CD8-positive, alpha-beta memory T cell (primary cell): ENCODE data around the gene CLOCK. TPM values are rescaled to one million over a fixed set of nuclear protein-coding genes. Genes with fewer than 3 reads are reported as not detected.

Experiments used
- CTCF ChIA-PET: fragments of 350-600 bp; sonication (Branson Sonifier 250); formaldehyde crosslinking; loops from one replicate; lab custom pipeline; 2021; ENCODE audit warnings: antibody characterized with exemption; lab: Charles Lee
- POLR2A ChIA-PET: fragments of 350-600 bp; sonication (Branson Sonifier 250); formaldehyde crosslinking; loops from one replicate; lab custom pipeline; 2021; ENCODE audit warnings: antibody characterized with exemption; lab: Charles Lee
- DNase-seq, 5 donors: peaks; one replicate each; pipeline versions ENCODE4 v3.0.0 to v3.0.0-alpha.2; 2020 to 2022; ENCODE audit warnings: mixed read lengths in 1 of 5
- H3K27ac ChIP-seq: one replicate; pipeline ENCODE4 v1.7.0; 2013; ENCODE audit warnings: low read depth, mild to moderate bottlenecking, low read length, moderate library complexity
- H3K27me3 ChIP-seq: 2 replicates; pipeline ENCODE4 v1.7.0; 2013; ENCODE audit warnings: low read length, mild to moderate bottlenecking; ENCODE audit not compliant: insufficient read depth, poor library complexity, severe bottlenecking
- H3K36me3 ChIP-seq: 2 replicates; pipeline ENCODE4 v1.7.0; 2013; ENCODE audit warnings: mild to moderate bottlenecking, low read length, moderate library complexity; ENCODE audit not compliant: insufficient read depth
- H3K4me1 ChIP-seq: 2 replicates; pipeline ENCODE4 v1.7.0; 2013; ENCODE audit warnings: mild to moderate bottlenecking, low read length, moderate library complexity; ENCODE audit not compliant: insufficient read depth
- H3K4me3 ChIP-seq: 2 replicates; pipeline ENCODE4 v1.7.0; 2013; ENCODE audit warnings: mild to moderate bottlenecking, low read length
- H3K9me3 ChIP-seq: 2 replicates; pipeline ENCODE4 v1.7.0; 2013; ENCODE audit warnings: mild to moderate bottlenecking, low read length
- H3K27ac Mint-ChIP-seq, 8 donors: one replicate each; pipeline ENCODE4 v1.8.0; 2020 to 2021; ENCODE audit warnings: mixed read lengths in 8 of 8, mild to moderate bottlenecking in 6 of 8, inconsistent platforms in 3 of 8, moderate library complexity in 3 of 8
- H3K27me3 Mint-ChIP-seq, 2 donors: one replicate each; pipeline ENCODE4 v1.8.0; 2020 to 2021; ENCODE audit warnings: mixed read lengths in 2 of 2, mild to moderate bottlenecking in 1 of 2, moderate library complexity in 1 of 2
- H3K36me3 Mint-ChIP-seq, 3 donors: one replicate each; pipeline ENCODE4 v1.8.0; 2020 to 2021; ENCODE audit warnings: mixed read lengths in 3 of 3, inconsistent platforms in 1 of 3, mild to moderate bottlenecking in 1 of 3
- H3K4me1 Mint-ChIP-seq, 3 donors: one replicate each; pipeline ENCODE4 v1.8.0; 2020 to 2021; ENCODE audit warnings: mixed read lengths in 3 of 3, inconsistent platforms in 1 of 3, mild to moderate bottlenecking in 1 of 3
- H3K4me3 Mint-ChIP-seq, 7 donors: one replicate each; pipeline ENCODE4 v1.8.0; 2020 to 2021; ENCODE audit warnings: mixed read lengths in 7 of 7, mild to moderate bottlenecking in 6 of 7, moderate library complexity in 4 of 7, inconsistent platforms in 2 of 7
- H3K9me3 Mint-ChIP-seq, 5 donors: one replicate each; pipeline ENCODE4 v1.8.0; 2020 to 2022; ENCODE audit warnings: mixed read lengths in 5 of 5, mild to moderate bottlenecking in 3 of 5, moderate library complexity in 2 of 5, inconsistent platforms in 1 of 5
- polyA plus RNA-seq: library from polyadenylated mRNA; unstranded; fragments of 300-500 nt; fragmentation: Illumina TruSeq; gene quantifications from one replicate; pipeline ENCODE4 v1.2.3, GENCODE V29; 2021
- total RNA-seq, 2 experiments: library from RNA; stranded (reverse); gene quantifications; one replicate each; pipeline ENCODE4 v1.2.3, GENCODE V29; 2021

CLOCK gene
- total and polyA plus RNA-seq, 3 experiments from 2014 or later = 4.5 to 16.4 (median 13.3) TPM

- Histone ChIP-seq H3K4me1 (peaks cover 4% of the 10 kb centered on the region), H3K4me3 (no peak overlapping the region), H3K27ac (no peak overlapping the region), H3K9me3 (no peaks in the 10 kb centered on the region), H3K27me3 (no peaks in the 10 kb centered on the region), H3K36me3 (peaks cover 11% of the 10 kb centered on the region)
- Mint-ChIP-seq H3K27me3 (no peaks in the 10 kb centered on the region), H3K4me3 (no peak overlapping the region), H3K9me3 (no peaks in the 10 kb centered on the region), H3K36me3 (peaks cover 5 to 58% (median 22%) of the 10 kb centered on the region in 3 donors), H3K27ac (peak overlapping the region in 2 of 8 donors; percentile 35 to 40), H3K4me1 (peaks cover 11 to 13% (median 12%) of the 10 kb centered on the region in 3 donors)
- no peak for DNase-seq
- CTCF ChIA-PET = interaction anchor here (0.7 to 1.1 kb wide), 2 partner anchors 100 to 101 kb away, joined by 3 to 5 read pairs; partner anchors contain the start of gene SRD5A3
- POLR2A ChIA-PET = no interaction called here
Measured at GRCh38 chr4:55446578-55446922, 100.2 kb downstream of the CLOCK start.

- Histone ChIP-seq H3K27me3 (no peaks in the 10 kb centered on the region), H3K36me3 (peaks cover 11% of the 10 kb centered on the region), H3K27ac (no peak overlapping the region), H3K9me3 (no peaks in the 10 kb centered on the region), H3K4me1 (peaks cover 4% of the 10 kb centered on the region), H3K4me3 (no peak overlapping the region)
- no peak for DNase-seq
- peaks cover 11 to 13% (median 12%) of the 10 kb centered on the region in 3 donors for H3K4me1 Mint-ChIP-seq
- POLR2A ChIA-PET = interaction anchor here (1.1 kb wide), 1 partner anchor 51 kb away, joined by 6 read pairs; the partner anchor contains the start of gene TMEM165
- peaks cover 5 to 58% (median 21%) of the 10 kb centered on the region in 3 donors for H3K36me3 Mint-ChIP-seq
- H3K9me3 Mint-ChIP-seq = no peaks in the 10 kb centered on the region
- CTCF ChIA-PET = interaction anchor here (1.1 to 1.5 kb wide), 3 partner anchors 51 to 100 kb away, joined by 3 to 5 read pairs (median 5); partner anchors contain the start of gene TMEM165
- H3K27ac Mint-ChIP-seq = peak overlapping the region in 3 of 8 donors; percentile 35 to 64 (median 40)
- no peaks in the 10 kb centered on the region for H3K27me3 Mint-ChIP-seq
- H3K4me3 Mint-ChIP-seq = no peak overlapping the region
Measured at GRCh38 chr4:55445921-55446577, 100.7 kb downstream of the CLOCK start.

- H3K4me3 ChIP-seq = no peak overlapping the region
- H3K27me3 Mint-ChIP-seq = no peaks in the 10 kb centered on the region
- peak overlapping the region in 2 of 8 donors; percentile 4 to 26 for H3K27ac Mint-ChIP-seq
- H3K27ac ChIP-seq = no peak overlapping the region
- no peak overlapping the region for H3K4me3 Mint-ChIP-seq
- H3K27me3 ChIP-seq = no peaks in the 10 kb centered on the region
- DNase-seq = no peak
- ChIA-PET CTCF (interaction anchor here (0.9 to 1.5 kb wide), 4 partner anchors 10 to 109 kb away, joined by 3 to 5 read pairs (median 4); partner anchors contain the start of gene TMEM165), POLR2A (interaction anchor here (1.1 kb wide), 1 partner anchor 49 kb away, joined by 6 read pairs; the partner anchor contains the start of gene TMEM165)
- H3K9me3 ChIP-seq = no peaks in the 10 kb centered on the region
- peaks cover 11 to 17% (median 12%) of the 10 kb centered on the region in 3 donors for H3K4me1 Mint-ChIP-seq
- peaks cover 11% of the 10 kb centered on the region for H3K36me3 ChIP-seq
- peaks cover 5 to 55% (median 20%) of the 10 kb centered on the region in 3 donors for H3K36me3 Mint-ChIP-seq
- no peaks in the 10 kb centered on the region for H3K9me3 Mint-ChIP-seq
- H3K4me1 ChIP-seq = peaks cover 4% of the 10 kb centered on the region
Measured at GRCh38 chr4:55444827-55445226, 101.9 kb downstream of the CLOCK start.

- H3K27ac Mint-ChIP-seq = peak overlapping the region in 3 of 8 donors; percentile 30 to 78 (median 42)
- H3K4me1 Mint-ChIP-seq = peaks cover 4 to 9% (median 5%) of the 10 kb centered on the region in 3 donors
- no peaks in the 10 kb centered on the region for H3K9me3 Mint-ChIP-seq
- Histone ChIP-seq H3K27me3 (no peaks in the 10 kb centered on the region), H3K4me1 (peaks cover 4% of the 10 kb centered on the region), H3K4me3 (no peak overlapping the region), H3K9me3 (no peaks in the 10 kb centered on the region), H3K36me3 (no peaks in the 10 kb centered on the region), H3K27ac (no peak overlapping the region)
- ChIA-PET CTCF (no interaction called here), POLR2A (no interaction called here)
- DNase-seq = no peak
- H3K36me3 Mint-ChIP-seq = peaks cover 5 to 55% (median 18%) of the 10 kb centered on the region in 3 donors
- H3K27me3 Mint-ChIP-seq = no peaks in the 10 kb centered on the region
- H3K4me3 Mint-ChIP-seq = no peak overlapping the region
Measured at GRCh38 chr4:55442541-55442940, 104.2 kb downstream of the CLOCK start.

GRCh38 chr4:55440786-55441185, 105.9 kb downstream of the CLOCK start:
- H3K27ac Mint-ChIP-seq = peak overlapping the region in 4 of 8 donors; percentile 28 to 80 (median 54)
- H3K9me3 Mint-ChIP-seq = no peaks in the 10 kb centered on the region
- H3K36me3 Mint-ChIP-seq = peaks cover 5 to 64% (median 18%) of the 10 kb centered on the region in 3 donors
- POLR2A ChIA-PET = no interaction called here
- peaks cover 4 to 8% (median 7%) of the 10 kb centered on the region in 3 donors for H3K4me1 Mint-ChIP-seq
- no peak overlapping the region for H3K4me3 Mint-ChIP-seq
- no peak overlapping the region for H3K4me3 ChIP-seq
- H3K9me3 ChIP-seq = no peaks in the 10 kb centered on the region
- H3K4me1 ChIP-seq = peaks cover under 1% of the 10 kb centered on the region
- no peak overlapping the region for H3K27ac ChIP-seq
- no peaks in the 10 kb centered on the region for H3K27me3 Mint-ChIP-seq
- no peaks in the 10 kb centered on the region for H3K27me3 ChIP-seq
- CTCF ChIA-PET = no interaction called here
- H3K36me3 ChIP-seq = no peaks in the 10 kb centered on the region
- DNase-seq = no peak

GRCh38 chr4:55439023-55439422, 107.7 kb downstream of the CLOCK start:
- peaks cover 17 to 22% (median 17%) of the 10 kb centered on the region in 3 donors for H3K4me1 Mint-ChIP-seq
- peaks cover 8% of the 10 kb centered on the region for H3K4me1 ChIP-seq
- no peaks in the 10 kb centered on the region for H3K9me3 Mint-ChIP-seq
- H3K27ac ChIP-seq = no peak overlapping the region
- no peaks in the 10 kb centered on the region for H3K9me3 ChIP-seq
- CTCF ChIA-PET = no interaction called here
- no peak overlapping the region for H3K4me3 Mint-ChIP-seq
- H3K27ac Mint-ChIP-seq = peak overlapping the region in 2 of 8 donors; percentile 49 to 56
- POLR2A ChIA-PET = no interaction called here
- no peak overlapping the region for H3K4me3 ChIP-seq
- H3K36me3 Mint-ChIP-seq = peaks cover 5 to 74% (median 18%) of the 10 kb centered on the region in 3 donors
- no peaks in the 10 kb centered on the region for H3K36me3 ChIP-seq
- DNase-seq = no peak
- H3K27me3 Mint-ChIP-seq = no peaks in the 10 kb centered on the region
- H3K27me3 ChIP-seq = no peaks in the 10 kb centered on the region

- H3K27ac ChIP-seq = no peak overlapping the region
- peak overlapping the region in 4 of 8 donors; percentile 5 to 87 (median 40) for H3K27ac Mint-ChIP-seq
- ChIA-PET POLR2A (no interaction called here), CTCF (interaction anchor here (0.8 kb wide), 1 partner anchor 20 kb away, joined by 3 read pairs; no protein-coding TSS in a partner anchor)
- H3K27me3 ChIP-seq = no peaks in the 10 kb centered on the region
- H3K4me1 Mint-ChIP-seq = peaks cover 17 to 22% (median 17%) of the 10 kb centered on the region in 3 donors
- H3K36me3 ChIP-seq = no peaks in the 10 kb centered on the region
- DNase-seq = no peak
- no peaks in the 10 kb centered on the region for H3K27me3 Mint-ChIP-seq
- H3K9me3 ChIP-seq = no peaks in the 10 kb centered on the region
- H3K4me3 Mint-ChIP-seq = no peak overlapping the region
- peaks cover 5 to 71% (median 15%) of the 10 kb centered on the region in 3 donors for H3K36me3 Mint-ChIP-seq
- H3K4me3 ChIP-seq = no peak overlapping the region
- no peaks in the 10 kb centered on the region for H3K9me3 Mint-ChIP-seq
- H3K4me1 ChIP-seq = peaks cover 8% of the 10 kb centered on the region
Measured at GRCh38 chr4:55438314-55438713, 108.4 kb downstream of the CLOCK start.

GRCh38 chr4:55437823-55438222, 108.9 kb downstream of the CLOCK start:
- Histone ChIP-seq H3K36me3 (no peaks in the 10 kb centered on the region), H3K4me1 (peaks cover 8% of the 10 kb centered on the region), H3K9me3 (no peaks in the 10 kb centered on the region), H3K27ac (no peak overlapping the region), H3K4me3 (no peak overlapping the region), H3K27me3 (no peaks in the 10 kb centered on the region)
- Mint-ChIP-seq H3K27me3 (no peaks in the 10 kb centered on the region), H3K36me3 (peaks cover 5 to 75% (median 16%) of the 10 kb centered on the region in 3 donors), H3K4me3 (no peak overlapping the region), H3K27ac (no peak overlapping the region), H3K4me1 (peaks cover 17 to 22% (median 17%) of the 10 kb centered on the region in 3 donors), H3K9me3 (no peaks in the 10 kb centered on the region)
- no peak for DNase-seq
- POLR2A ChIA-PET = no interaction called here
- CTCF ChIA-PET = interaction anchor here (0.8 to 1.4 kb wide), 2 partner anchors 10 to 20 kb away, joined by 3 to 5 read pairs; no protein-coding TSS in a partner anchor
